Measurements from ENCODE around the gene GREB1L.
"Not testable (repeated sequence)": the region's sequence is repeated elsewhere in the genome, so short reads cannot be mapped to it uniquely, and the experiment has no call there.

Gene GREB1L

DNA sequence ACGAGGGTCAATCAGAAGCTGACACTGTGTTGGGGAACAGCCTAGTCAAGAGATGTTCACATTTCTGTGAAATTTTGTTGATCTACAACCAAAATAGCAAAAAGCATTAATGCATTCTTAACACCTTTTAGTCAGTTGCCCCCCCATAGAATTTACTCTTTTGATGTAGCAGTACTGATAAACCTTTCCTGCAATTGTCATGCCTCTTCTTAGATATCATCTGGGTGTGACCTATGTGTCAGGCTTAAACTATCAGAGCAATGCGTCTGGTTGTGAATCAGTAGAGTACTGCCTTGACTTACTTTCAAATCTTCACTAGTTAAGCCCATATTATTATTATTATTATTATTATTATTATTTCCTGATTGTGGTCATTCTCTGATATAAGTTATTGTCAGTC, 61.9 kb downstream of the GREB1L start:
- no peak for DNase-seq (ENCODE audit: low read depth in 2 of 3, low spot score in 1 of 3)

DNA sequence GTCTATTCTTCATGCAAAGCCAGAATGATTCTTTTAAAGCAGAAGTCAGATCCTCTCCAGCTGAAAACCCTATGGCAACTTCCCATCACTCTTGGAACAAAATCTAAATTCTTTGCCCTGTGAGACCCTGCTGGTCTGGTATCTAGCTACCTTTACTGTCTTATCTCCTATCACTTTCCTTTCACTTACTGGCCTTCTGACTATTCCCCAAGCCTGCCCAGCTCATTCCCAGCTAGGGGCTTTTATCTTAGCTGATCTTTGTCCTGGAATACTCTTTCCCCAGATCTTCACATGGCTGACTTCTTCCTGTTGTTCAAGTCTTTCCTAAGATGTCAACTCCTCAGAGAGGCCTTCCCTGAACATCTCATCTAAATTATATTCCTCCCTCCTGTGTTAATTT, 63.6 kb downstream of the GREB1L start:
- DNase-seq (ENCODE audit: low read depth in 2 of 3, low spot score in 1 of 3) = no peak

DNA sequence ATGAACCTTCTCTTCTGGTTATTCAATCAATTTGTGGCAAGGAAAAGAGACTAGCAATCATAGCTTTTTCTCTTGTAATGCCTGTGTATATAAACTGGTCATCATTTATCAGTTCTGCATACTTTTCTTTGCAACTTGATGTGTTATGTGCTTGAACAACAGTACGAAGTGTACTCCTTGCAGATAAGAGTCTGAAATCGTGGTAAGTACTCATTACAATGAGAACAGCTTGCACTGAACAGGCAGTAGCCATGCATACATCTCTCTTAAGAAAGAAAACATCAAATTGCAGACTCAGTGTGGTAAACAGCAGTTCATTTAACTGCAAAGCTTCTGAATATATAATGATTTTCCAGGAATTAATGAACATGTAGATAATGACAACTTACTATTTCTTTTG, 64.3 kb downstream of the GREB1L start:
- no peak for DNase-seq (ENCODE audit: low read depth in 2 of 3, low spot score in 1 of 3)

DNA sequence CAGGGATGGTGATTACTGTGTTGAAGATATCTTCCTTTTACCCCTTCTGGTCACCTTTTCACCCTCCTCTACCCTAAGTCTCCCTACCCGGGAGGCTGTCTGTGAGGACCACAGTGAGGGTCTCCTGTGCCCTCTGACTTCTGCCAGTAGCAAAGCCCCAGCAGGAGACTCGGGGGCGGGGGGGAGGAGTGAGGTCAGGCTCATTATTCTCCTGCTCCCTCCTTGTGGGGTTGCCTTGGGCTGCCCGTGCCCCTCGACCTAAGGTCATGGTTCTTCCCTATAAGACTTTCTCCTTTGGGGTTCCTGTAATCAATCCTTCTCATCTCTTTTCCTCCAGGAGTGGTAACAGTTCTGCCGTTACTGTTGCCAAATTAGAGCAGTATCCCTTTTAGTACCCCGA, 65.5 kb downstream of the GREB1L start:
- no peak for DNase-seq (ENCODE audit: low read depth in 2 of 3, low spot score in 1 of 3)

DNA sequence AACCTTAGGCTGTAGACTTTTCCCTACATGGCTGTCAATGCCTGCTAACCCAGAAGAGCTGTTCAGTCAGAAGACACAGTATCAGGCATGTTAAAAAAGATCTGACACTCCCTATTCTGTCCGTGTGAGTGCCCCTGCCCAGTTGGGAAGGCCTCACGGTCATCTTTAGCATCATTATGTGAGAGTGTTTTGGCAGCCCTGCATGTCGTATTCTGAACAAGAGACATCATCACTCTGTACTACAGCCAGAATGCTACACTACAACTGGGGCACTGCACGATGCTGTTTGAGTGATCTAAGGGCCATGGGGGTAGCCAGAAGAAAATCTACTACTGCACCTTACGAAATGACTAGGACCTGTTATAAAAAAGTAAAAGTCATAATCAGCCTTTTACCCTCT, 67.2 kb downstream of the GREB1L start:
- DNase-seq (ENCODE audit: low read depth in 2 of 3, low spot score in 1 of 3) = no peak

DNA sequence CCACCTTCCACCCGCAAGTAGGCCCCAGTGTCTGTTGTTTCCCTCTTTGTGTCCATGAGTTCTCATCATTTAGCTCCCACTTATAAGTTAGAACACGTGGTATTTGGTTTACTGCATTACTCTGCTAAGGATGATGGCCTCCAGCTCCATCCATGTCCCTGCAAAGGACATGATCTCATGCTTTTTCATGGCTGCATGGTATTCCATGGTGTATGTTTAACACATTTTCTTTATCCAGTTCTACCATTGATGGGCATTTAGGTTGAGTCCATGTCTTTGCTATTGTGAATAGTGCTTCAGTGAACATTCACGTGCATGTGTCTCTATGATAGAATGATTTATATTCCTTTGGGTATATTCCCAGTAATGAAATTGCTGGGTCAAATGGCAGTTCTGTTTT, 69.9 kb downstream of the GREB1L start:
- DNase-seq (ENCODE audit: low read depth in 2 of 3, low spot score in 1 of 3) = not testable (repeated sequence)

DNA sequence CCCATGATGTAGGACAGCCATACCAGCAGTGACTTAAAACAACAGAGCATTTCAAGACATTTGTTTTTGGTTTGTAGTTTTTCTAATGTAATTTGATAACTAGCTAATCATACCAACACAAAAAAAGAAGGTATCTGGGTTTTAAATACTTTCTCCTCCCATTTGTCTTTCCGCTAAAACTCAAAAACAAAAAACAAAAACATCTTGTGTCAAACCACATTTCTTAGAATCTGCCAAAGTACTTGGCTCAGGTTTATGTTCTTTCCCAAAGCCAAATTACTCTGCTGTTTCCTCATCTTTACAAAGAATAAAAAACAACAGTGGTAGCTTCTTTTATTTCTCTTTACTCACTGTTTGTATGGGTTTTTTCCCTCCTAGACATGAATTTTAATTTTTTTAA, 71.5 kb downstream of the GREB1L start:
- no peak for DNase-seq (ENCODE audit: low read depth in 2 of 3, low spot score in 1 of 3)

DNA sequence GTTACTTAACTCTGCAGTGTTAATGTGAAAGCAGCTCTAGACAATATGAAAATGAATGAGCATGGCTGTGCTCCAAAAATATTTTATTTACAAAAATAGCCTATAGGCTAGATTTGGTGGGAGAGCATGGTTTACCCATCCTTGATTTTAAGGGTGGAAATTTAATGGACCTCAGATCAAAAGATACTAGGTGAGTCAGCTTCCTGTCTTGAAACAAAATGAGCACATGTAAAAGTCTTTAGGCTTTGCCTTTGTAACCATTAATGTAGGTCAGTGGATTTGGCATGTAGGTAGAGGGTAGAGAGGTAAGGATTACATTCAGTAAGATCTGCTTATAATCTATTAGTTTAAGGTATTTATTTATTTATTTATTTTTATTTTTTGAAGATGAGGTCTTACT, 72.7 kb downstream of the GREB1L start:
- no peak for DNase-seq (ENCODE audit: low read depth in 2 of 3, low spot score in 1 of 3)

DNA sequence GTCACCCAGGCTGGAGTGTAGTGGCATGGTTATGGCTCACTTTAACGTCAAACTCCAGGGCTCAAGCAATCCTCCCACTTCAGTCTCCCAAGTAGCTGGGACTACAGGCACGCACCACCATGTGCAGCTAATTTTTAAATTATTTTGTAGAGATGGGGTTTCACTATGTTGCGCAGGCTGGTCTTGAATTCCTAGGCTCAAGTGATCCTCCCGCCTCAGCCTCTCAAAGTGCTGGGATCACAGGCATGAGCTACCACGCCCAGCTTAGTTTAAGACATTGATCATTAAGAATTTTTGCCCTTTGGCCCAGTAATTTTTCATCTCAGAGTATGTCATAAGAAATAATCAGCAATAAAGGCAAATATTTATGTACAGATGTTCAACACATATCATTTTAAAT, 73.1 kb downstream of the GREB1L start:
- not testable (repeated sequence) for DNase-seq (ENCODE audit: low read depth in 2 of 3, low spot score in 1 of 3)

DNA sequence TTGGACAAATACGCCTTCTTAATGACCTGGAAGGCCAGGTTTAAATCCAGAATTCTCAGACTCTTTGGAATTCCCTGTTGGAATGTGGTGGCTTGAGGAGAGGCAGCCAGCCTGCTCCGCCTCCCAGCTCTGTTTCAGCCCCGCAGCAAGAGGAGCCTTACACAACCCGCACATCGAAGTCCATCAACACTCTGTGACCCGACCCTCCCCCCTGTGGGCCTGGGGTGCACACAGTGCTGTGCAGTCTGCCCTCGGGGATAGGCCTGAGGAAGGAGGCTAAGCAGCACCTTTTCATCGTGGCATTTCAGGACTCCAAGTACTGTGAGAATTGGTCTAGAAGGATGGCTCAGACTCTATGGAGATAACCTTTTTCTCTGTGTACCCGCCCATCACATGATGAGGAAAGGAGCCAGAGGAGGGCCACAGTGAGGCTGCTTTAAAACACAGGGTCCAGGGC, 73.7 kb downstream of the GREB1L start:
- no peak for DNase-seq (ENCODE audit: low read depth in 2 of 3, low spot score in 1 of 3)

DNA sequence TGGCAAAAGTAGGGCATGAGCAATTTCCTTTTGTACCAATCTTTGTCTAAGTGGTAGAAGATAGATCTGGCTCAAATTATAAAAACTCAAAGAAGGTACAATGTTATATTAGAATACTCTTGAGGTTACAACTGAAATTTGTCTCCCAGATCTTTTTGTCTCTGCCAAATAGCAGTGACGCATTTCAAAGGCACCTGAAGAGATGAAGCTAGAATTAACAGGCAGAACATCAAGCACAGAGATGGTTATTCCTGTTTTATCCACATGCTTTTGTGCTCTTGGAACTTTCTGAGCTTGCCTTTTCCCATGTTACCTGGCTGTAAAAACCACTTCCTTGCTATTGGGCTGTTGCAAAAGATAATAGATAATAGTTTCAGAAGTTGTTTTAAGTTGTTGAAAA, 74.3 kb downstream of the GREB1L start:
- DNase-seq (ENCODE audit: low read depth in 2 of 3, low spot score in 1 of 3) = no peak

DNA sequence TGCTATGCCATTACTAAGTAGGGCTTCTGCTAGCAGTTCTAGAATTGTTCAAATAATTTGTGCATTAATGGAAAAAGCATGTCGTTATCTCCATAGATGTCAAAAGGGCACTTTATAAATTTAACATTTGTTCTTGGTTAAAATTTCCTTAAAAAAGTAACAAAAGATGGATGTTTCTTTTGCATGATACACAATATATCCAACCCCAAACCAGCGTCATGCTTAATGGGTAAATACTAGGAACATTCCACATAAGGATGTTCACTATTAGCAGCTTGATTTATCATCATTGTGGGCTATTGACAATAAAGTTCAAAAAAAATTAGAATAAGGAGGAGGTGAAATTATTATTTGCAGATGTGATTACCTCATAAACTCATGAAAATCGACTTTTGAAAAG, 79.7 kb downstream of the GREB1L start:
- DNase-seq (ENCODE audit: low read depth in 2 of 3, low spot score in 1 of 3) = no peak

DNA sequence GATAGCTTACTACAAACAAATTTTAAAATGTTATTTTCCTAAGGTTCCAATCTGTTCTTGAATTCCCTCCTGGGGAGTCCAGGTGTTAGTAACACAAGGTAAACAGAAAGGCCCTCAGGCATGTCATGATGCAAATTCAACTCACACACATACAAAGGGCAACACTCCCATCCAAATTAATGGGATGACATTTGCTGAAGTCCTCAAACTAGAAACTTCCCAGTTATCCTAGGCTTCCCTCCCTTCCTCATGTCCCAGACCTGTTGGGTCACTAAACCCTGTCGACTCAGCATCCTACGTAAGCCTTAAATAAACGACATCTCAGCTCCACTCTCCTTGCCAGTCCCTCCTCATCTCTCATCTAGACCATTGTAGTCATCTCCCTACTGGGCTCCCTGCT, 85.1 kb downstream of the GREB1L start:
- DNase-seq (ENCODE audit: low read depth in 2 of 3, low spot score in 1 of 3) = no peak

DNA sequence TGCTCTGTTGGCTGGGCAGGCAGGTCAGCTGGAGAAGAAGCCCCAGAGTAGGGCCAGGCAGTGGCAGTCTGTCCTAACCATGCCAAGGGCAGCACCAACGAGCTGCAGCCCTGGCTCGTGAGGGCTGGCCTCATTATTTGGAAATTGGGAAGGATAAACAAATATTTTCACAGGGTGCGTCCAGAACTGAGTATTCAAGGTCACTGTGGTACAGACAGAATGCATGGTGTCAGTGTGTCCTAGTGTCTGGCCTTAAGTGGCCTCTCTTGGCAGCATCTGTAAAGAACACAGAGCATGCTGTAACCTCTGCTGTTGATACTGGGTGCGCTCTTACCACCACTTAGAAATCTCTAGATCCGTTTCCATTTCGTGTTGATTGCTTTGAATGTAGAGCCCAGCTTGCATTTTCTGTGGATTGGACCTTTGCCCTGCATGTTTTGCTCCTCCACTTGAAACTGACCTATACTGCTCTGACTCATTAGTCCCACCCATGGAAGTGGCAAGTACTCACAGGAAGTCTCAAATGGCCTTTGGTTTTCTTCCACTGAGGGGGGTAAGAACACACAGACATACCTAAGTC, 88.2 kb downstream of the GREB1L start:
- no peak for DNase-seq (ENCODE audit: low read depth in 2 of 3, low spot score in 1 of 3)

DNA sequence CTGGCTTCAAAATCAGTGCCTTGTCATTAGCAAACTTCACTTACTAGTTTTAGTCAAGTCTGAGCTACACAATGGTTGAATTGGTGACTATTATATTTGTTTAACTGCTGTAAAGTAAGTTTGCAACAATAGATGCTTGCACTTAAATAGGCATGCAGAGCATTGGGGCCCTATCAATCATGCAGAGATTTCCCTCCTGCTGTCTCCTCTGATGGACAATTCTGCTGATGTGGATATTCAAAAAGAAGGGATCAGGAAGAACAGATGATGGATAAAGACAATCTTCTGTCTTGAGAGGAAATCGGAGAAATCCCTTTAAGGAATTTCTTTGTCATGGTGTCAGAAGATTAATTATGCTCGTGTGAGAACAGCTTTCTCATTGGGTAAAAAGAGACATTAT, 89.0 kb downstream of the GREB1L start:
- no peak for DNase-seq (ENCODE audit: low read depth in 2 of 3, low spot score in 1 of 3)

DNA sequence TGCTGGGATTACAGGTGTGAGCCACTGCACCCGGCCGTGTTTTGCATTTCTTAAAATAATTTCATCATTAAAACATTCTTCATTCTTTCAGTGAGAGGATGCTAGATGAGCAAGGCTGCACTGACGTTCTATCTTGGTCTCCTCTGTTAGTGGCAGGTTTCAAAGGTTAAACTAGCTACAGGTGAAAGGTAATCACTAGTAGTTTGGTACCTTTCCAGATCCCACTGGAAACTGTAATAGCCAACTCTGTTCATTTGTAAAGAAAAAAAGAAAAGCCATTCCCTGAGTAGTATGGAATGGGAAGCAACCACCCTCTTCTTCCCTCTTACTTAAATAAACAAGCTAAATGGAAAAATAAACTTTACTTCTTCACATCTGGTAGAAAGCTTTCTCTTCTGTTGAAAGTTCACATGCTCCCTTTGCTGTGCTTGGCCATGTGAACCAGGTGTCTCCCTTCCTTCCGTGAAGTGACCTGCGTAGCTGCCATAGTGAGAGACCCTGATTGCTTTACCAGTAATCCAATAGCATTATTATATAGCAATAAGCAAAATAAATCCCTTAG, 94.0 kb downstream of the GREB1L start:
- no peak for DNase-seq (ENCODE audit: low read depth in 2 of 3, low spot score in 1 of 3)

DNA sequence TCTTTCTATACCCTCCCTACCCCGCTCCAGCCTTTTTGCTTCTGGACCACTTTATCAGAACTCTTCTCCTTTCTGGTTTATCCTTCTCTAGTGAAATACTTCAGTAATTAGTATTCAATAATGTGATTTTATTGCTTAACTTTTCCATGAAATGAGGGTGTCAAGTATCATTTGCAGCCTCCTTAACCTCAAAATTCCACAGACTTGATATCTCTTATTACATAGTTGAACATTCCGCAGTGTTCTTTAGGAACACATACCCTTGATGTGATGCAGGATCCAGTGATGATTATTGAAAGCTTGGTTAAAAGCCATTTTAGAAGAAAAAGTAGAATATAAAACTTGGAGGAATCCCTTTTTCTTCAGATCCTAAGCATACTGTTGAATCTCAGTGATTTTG, 94.8 kb downstream of the GREB1L start:
- no peak for DNase-seq (ENCODE audit: low read depth in 2 of 3, low spot score in 1 of 3)

DNA sequence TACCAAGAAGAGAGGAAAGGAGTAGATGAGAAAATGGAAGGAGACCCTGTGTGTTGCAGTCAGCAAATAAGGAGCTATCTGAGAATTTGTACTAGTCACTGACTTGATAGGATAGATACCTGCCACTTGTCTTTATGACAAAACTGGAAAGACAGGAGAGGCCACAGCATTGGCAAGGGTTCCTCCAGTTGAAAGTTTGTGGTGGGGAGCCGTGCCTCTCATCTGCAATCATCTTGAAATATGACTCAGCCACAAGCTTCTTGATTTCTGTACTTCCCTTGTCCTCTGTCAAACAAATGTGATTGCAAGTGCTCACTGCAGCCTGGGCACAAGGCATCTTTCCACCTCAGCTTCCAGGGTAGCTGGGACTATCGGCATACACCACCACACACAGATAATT, 99.1 kb downstream of the GREB1L start:
- DNase-seq (ENCODE audit: low read depth in 2 of 3, low spot score in 1 of 3) = no peak

DNA sequence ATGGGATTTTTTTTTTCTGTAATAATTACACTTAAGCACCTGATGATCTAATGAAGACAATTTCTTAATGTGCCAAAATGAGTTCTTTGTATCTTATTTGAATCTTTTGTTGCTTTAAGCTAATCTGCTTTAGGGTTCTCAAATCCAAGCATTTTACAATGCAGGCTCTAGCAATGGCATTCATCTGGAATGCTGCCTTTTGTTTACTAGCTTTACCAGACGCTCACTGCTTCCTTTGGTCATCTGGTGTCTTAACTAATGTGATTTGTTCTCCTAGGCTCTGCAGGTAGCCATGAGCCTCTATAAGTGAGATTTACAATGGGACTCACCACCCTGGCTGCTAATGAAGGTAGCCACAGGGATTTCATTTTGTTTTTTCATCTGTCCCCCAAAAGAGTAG, 100.3 kb downstream of the GREB1L start:
- DNase-seq (ENCODE audit: low read depth in 2 of 3, low spot score in 1 of 3) = no peak

DNA sequence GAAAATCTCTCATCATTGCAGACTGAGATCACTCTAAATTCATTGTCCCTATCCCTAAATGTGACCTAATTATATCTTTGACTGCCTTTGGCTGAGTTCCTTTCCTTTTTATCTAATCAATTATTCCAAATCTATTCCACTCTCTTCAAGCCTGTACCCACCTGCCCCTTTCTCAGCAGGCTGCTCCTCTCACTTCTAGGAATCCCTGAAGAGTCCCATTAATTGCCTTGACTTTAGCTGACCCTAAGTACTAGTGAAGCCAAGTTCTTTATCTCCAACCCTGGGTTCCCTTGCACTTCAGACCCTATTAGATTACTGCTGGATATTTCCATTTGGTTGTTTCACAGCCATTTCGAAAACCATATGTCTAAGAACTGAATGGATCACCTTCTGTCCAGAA, 102.8 kb downstream of the GREB1L start:
- DNase-seq (ENCODE audit: low read depth in 2 of 3, low spot score in 1 of 3) = no peak

DNA sequence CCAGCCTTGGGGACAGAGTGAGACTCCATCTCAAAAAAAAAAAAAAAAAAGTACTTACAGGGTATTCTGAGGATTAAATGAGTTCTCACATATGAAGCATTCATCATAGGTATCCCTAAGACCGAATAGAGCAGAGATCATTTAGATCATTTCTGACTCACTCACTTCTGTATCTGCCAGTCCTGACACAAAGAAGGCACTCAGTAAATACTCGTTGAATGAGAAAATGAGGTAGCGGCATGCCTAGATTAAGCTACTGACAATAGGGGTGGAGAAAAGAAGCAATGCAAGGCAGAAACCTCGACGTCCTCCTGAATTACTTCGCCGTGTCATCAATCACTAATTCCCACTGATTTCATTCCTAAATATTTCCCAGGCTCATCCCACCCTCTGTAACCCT, 103.8 kb downstream of the GREB1L start:
- no peak for DNase-seq (ENCODE audit: low read depth in 2 of 3, low spot score in 1 of 3)

DNA sequence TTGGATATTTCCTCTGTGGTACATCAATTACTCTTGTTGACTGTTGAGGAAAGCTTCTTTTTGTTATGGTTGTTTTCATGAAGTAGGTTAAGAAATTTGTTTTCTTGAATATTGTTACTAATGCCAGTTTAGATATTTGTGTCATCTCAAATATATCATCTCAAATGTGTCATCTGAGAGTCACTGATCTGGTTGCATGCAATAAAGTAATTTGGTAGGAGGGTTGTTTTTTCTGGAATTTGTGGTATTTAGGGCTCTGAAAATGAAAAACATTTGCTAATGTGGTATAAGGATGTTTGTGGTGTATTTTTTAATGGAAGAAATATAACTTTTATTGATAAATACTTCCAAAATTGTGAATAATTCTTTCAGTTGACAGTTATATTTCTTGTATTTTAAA, 117.7 kb downstream of the GREB1L start:
- DNase-seq (ENCODE audit: low read depth in 2 of 3, low spot score in 1 of 3) = no peak

DNA sequence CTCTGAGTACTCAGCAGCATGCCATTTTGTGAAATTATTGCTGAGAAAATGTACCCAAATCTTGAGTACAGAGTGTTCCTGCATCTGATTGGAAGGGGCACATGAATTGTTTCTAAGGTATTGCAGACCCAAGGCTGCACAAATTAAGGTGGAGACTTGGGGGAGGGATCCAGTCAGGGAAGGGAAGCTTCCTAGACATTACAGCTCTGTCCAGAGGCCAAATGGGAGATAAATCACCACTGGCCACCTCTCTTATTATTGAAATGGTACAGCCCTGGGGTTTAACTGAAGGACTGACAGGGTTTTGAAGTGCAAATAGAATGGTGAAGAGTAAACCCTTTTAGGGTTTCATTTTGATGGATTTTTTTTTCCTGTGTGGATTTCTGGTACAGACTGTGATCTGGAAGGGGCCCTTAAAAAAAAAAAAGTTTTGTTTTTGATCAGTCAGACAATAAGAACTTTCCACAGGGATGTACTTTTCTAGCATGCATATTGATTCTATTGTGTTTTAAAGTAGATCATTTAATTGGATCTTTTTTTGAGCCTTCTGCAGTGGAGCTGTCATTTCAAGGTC, 119.4 kb downstream of the GREB1L start:
- no peak for DNase-seq (ENCODE audit: low read depth in 2 of 3, low spot score in 1 of 3)
